ENCODE data around the gene GLB1L2.

GRCh38 chr11:134412203-134413042, 80.6 kb downstream of the GLB1L2 start, which contains the start of gene B3GAT1:
- no peak for TF ChIP-seq CTCF (conservative IDR thresholded peaks at IDR 0.05; ENCODE audit: low read depth, low read length)
- TF ChIP-seq RFX5 (IDR thresholded peaks at IDR 0.05; ENCODE audit: low read depth, low read length) = no peak
- no peak for TF ChIP-seq MAFK (IDR thresholded peaks at IDR 0.05; ENCODE audit: low read depth, low read length)
- no peak for TF ChIP-seq POLR2A (IDR thresholded peaks at IDR 0.05; ENCODE audit: low read depth, low read length)
- no peak for TF ChIP-seq BHLHE40 (IDR thresholded peaks at IDR 0.05; ENCODE audit: low read depth, low read length)
- TF ChIP-seq MXI1 (IDR thresholded peaks at IDR 0.05; ENCODE audit: borderline replicate concordance, low read depth, low read length) = no peak
- TF ChIP-seq RAD21 (IDR thresholded peaks at IDR 0.05; ENCODE audit: low read length) = no peak
- TF ChIP-seq CHD1 (IDR thresholded peaks at IDR 0.05; ENCODE audit: low read depth, low read length) = no peak
